ENCODE data around the gene ABTB1.

Gene ABTB1

GRCh38 chr3:127672429-127673190 is at the start of gene ABTB1:
TSS of gene ABTB1 (plus strand) at chr3:127672952. CDS start at chr3:127673026, 74 bp downstream.
- DNase-seq (ENCODE audit: low read depth in 2 of 2), result peak; percentile 68 to 72

DNA sequence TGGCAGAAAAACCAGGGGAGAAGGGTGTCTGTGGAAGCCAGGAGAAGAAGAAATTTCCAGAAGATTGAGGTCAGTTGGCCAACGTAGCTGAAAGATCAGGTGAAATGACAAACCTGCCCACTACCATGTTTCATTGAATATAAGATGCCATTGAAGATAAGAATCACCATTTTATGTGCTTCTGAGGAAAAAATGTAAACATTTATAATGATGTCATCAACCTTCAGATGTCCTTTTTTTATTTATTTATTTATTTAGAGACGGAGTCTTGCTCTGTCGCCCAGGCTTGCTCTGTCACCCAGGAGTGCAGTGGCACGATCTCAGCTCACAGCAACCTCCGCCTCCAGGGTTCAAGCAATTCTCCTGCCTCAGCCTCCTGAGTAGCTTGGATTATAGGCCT is 48.7 kb upstream of the ABTB1 start:
- no peak for DNase-seq (ENCODE audit: low read depth in 2 of 2)

DNA sequence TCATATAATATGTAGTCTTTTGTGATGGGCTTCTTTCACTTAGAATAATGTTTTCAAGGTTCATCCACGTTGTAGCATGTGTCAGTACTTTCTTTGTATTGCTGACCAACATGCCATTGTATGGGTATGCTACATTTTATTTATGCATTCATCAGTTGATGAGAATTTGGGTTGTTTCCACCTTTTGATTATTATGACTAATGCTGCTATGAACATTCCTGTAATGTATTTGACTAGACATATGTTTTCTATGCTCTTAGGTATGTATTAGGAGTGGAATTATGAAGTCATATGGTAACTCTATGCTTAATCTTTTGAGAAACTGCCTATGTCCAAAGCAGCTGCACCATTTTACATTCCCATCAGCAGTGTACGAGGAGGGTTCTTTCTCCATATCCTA is 46.9 kb upstream of the ABTB1 start:
- no peak for DNase-seq (ENCODE audit: low read depth in 2 of 2)

GRCh38 chr3:127628426-127628787 is 44.3 kb upstream of the ABTB1 start:
- DNase-seq (ENCODE audit: low read depth in 2 of 2), result no peak

DNA sequence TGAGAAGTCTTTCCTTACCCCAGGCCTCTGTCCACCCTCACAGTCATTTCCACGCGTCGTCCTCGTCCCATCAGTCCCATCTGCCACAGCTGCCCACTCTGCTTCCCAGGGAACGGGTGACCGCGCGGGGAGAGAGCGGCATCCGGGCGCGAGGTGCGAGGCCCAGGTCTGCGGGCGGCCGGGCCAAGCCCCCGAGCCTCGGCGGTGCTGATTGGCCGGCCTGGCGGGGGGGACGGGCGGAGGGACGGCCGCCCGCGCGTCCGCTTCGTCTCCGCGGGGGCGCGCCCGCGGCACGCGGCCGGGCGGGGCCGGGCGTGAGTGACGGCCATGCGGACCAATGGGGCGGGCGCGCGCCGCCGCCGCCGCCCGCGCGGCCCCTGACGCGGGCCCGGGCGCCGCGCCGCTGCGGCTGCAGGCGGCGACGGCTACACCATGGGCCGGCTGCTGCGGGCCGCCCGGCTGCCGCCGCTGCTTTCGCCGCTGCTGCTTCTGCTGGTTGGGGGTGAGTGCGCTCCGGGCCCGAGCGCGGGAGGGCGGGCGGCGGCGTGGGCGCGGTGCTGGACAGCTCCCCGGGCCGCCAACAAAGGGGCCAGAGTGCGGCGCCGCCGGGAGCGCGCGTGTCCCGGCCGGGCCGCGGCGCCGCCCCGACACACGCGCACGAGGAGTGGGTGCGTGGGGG is 43.8 kb upstream of the ABTB1 start, which contains the start of gene PODXL2:
Gene PODXL2, plus strand, starts transcription at position 398 of the 679 bp plus-strand sequence. Its CDS starts 35 bp downstream, at position 433.
- no peak for DNase-seq (ENCODE audit: low read depth in 2 of 2)

DNA sequence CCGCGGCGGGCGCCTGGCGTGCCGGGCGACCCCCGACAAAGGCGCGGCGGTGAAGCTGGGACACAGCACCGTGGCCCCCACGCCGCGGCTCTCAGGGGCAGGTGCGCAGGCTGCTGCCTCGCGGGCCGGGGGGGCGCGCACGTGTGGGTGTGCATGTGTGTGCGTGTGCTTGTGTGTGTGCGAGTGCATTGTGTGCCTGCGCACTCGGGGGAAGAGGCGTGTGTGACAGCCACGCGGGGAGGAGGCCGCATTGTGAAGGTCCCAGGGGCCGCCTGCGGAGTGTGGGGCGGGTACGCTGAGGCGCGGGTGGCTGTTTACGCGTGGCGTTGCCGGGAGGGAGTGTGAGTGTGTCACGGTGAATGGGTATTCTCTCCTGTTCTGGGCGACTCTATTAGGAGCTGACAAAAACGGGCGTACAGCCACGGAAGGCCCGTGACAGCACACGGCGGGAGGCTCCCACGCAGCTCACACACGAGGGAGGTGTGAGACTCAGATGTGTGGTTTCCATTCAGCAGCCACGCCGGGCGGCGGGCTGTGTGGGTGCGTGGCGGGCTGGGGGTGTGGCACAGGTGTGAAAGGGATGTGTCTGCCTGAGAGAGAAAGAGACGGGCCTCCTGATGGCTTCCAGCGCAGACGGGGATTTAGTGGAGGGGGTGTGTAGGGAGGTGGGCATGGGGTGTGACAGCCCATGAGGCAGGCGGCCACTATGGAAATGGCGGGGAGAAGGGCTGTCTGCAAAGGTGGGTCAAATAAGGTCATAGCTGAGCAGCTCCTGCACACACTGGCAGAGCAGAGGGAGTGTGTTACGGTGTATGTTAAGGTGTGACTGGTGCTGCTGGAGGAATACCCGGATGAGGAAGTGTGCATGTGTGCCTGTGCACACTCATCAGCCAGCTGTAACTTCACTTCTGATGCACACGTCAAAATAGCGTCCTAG is 43.0 kb upstream of the ABTB1 start:
- peak; percentile 35 to 51 for DNase-seq (ENCODE audit: low read depth in 2 of 2)

GRCh38 chr3:127630811-127631714 is 41.7 kb upstream of the ABTB1 start:
- no peak for DNase-seq (ENCODE audit: low read depth in 2 of 2)

- DNase-seq (ENCODE audit: low read depth in 2 of 2), result no peak
Observed at GRCh38 chr3:127632035-127632820, 40.5 kb upstream of the ABTB1 start.

DNA sequence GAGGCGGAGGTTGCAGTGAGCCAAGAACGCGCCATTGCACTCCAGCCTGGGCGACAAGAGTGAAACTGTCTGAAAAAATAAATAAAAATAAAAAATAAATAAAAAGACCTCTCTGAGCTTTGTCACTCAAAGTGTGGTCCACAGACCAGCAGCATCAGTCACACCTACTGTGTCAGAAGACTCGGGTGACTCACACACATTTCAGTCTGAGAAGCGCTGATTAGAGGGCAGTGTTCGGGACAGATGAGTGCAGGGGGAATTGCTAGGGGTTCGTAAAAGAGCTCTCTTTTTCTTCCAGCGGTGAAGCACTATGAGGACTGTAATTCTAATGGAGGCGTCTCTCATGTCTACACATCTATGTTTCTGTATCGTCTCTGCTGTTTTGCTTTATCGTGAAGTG is 38.1 kb upstream of the ABTB1 start:
- DNase-seq (ENCODE audit: low read depth in 2 of 2), result no peak

DNA sequence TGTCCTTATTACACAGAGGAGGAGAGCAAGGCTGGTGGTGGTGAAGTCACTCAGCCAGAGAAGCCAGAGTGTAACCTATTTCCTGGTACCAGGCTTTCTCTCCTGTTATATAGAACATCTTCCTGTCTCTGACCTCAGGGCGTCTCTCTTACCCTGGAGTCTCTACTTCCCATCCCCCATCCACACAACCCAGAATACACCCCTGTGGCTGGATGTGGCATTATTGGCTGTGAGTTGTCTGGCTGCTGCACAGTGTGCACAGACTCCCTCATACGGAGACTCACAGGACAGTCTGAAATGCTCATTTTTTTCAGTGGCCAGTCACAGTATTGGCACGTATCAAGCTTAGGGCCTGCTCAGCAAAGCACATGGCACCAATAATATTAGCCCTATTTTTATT is 35.2 kb upstream of the ABTB1 start:
- no peak for DNase-seq (ENCODE audit: low read depth in 2 of 2)

- DNase-seq (ENCODE audit: low read depth in 2 of 2), result no peak
Observed at GRCh38 chr3:127637971-127638370, 34.8 kb upstream of the ABTB1 start.

DNA sequence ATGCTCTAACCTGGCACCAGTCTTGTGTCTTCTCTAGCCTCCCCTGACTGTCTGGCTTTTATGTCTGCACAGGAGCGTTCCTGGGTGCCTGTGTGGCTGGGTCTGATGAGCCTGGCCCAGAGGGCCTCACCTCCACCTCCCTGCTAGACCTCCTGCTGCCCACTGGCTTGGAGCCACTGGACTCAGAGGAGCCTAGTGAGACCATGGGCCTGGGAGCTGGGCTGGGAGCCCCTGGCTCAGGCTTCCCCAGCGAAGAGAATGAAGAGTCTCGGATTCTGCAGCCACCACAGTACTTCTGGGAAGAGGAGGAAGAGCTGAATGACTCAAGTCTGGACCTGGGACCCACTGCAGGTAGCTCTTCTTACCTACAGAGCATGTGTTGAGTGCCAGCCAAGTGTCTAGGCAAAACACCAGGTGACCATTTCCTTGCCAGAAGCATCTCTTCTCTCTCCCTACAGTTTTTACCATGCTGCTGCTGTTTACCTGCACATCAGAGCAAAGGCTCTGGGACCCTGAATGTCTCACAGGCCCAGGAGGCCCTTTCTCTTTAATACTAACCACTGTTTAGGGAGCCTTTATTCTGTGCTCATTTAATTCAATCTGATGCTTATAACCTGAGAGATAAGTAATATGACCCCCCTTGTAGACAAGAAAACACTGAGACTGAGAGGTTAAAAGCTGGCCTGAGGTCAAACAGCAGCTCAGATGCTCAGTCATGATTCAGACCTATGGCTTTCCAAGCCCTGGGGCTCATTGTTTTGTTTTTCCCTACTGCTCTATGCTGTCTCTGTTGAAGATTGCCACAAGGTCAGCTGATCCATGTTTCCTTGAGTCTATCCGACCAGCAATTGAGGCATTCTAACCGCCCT is 33.3 kb upstream of the ABTB1 start:
- DNase-seq (ENCODE audit: low read depth in 2 of 2), result no peak

DNA sequence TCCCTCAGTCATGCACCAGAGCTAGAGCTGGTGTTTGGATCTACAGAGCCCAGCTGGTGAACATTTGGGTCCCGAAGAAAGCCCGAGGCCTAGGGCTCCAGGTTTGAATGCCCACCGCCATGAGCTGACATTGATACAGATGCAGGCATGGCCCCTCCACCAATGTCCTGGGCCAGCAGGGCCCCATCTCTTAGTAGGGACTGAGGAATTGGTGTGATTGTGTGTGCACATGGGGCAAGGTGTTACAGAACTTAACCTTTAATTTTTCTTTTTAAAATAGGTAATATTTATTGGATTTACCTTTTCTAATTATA is 32.8 kb upstream of the ABTB1 start:
- no peak for DNase-seq (ENCODE audit: low read depth in 2 of 2)

GRCh38 chr3:127644641-127645370 is 27.9 kb upstream of the ABTB1 start:
- no peak for DNase-seq (ENCODE audit: low read depth in 2 of 2)

GRCh38 chr3:127645371-127646015 is 27.3 kb upstream of the ABTB1 start:
- no peak for DNase-seq (ENCODE audit: low read depth in 2 of 2)

DNA sequence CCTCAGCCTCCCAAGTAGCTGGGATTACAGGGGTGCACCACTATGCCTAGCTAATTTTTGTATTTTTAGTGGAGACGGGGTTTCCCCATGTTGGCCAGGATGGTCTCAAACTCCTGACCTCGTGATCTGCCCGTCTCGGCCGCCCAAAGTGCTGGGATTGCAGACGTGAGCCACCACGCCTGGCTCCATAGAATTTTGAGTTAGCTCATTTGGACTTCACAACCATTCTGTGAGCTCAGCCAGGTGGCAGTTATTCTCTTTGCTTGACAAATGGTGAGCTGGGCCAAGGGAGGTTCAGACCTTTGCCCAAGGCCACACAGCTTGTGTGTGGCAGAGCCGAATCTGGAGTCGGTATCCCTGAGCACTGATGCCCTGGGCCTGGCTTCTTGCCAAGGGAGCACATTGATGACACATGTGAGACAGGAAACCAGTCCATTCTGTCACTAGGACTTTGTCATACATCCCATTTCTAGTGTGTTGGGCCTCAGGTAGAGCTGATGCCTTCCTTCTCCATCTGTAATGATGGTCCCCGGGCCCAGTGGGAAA is 26.2 kb upstream of the ABTB1 start:
- no peak for DNase-seq (ENCODE audit: low read depth in 2 of 2)

GRCh38 chr3:127647166-127647844 is 25.4 kb upstream of the ABTB1 start:
- DNase-seq (ENCODE audit: low read depth in 2 of 2), result no peak

GRCh38 chr3:127647845-127648204 is 24.9 kb upstream of the ABTB1 start:
- DNase-seq (ENCODE audit: low read depth in 2 of 2), result no peak
